Tibial nerve (tissue), 4 donors: ENCODE data around the gene PLK5.

ENCODE experiments used
- CTCF ChIP-seq, 5 experiments: fragments of 200-600 bp in 3 of 5; fragments of 450-650 bp in 2 of 5; sonication (generic) in 3 of 5; IDR thresholded peaks; one replicate each; pipeline ENCODE4 v1.5.1; 2016 to 2019; ENCODE audit warnings: antibody characterized with exemption in 5 of 5, mild to moderate bottlenecking in 3 of 5, moderate library complexity in 2 of 5
- EP300 ChIP-seq, 2 donors: sonication (generic); formaldehyde crosslinking; IDR thresholded peaks; one replicate each; pipeline ENCODE4 v1.6.1; 2017; ENCODE audit warnings: antibody characterized with exemption in 2 of 2, mild to moderate bottlenecking in 1 of 2
- POLR2A ChIP-seq, 2 donors: fragments of 450-650 bp; IDR thresholded peaks; one replicate each; pipeline ENCODE4 v1.6.1; 2017; ENCODE audit warnings: antibody characterized with exemption in 2 of 2, mild to moderate bottlenecking in 2 of 2, moderate library complexity in 2 of 2

GRCh38 chr19:1518471-1518870 is 5.4 kb upstream of the PLK5 start:
- TF ChIP-seq CTCF (IDR thresholded peaks at IDR 0.05) (no peak), POLR2A (IDR thresholded peaks at IDR 0.05) (no peak), EP300 (IDR thresholded peaks at IDR 0.05) (no peak)
